K562 (cell line): ENCODE data around the gene LRRC59. TPM values are rescaled to one million over a fixed set of nuclear protein-coding genes. Genes with fewer than 3 reads are reported as not detected.

Experiments
- ATAC-seq: fragments of 200-7000 bp; cut with Tn5 transposase; 3 replicates; pipeline ENCODE4 v1.9.1; 2020; ENCODE audit warnings: moderate library complexity
- BruUV-seq: library from RNA; stranded (reverse); fragments of 400-500 nt; replicated peaks from 2 replicates; lab custom pipeline; 2021; lab: Mats Ljungman, UMichigan
- CTCF ChIA-PET: fragments of 300-600 bp; formaldehyde crosslinking; extraction: SDS; loops from one replicate; lab custom pipeline; 2021; ENCODE audit warnings: low intra/inter-chr PET ratio; lab: Yijun Ruan, JAX
- POLR2A ChIA-PET: fragments of 300-600, 350-650 bp; sonication (Branson Sonifier 250); formaldehyde crosslinking; extraction: SDS; loops from one replicate; lab custom pipeline; 2021; ENCODE audit warnings: antibody characterized with exemption, inconsistent platforms; lab: Yijun Ruan, JAX
- DNase-seq, 4 experiments: peaks; one replicate each; pipeline versions ENCODE4 v3.0.0 to v3.0.0-alpha.2; 2011 to 2018; ENCODE audit warnings: low spot score in 3 of 4, mixed read lengths in 3 of 4; ENCODE audit errors: extremely low read depth in 1 of 4
- FAIRE-seq: peaks from 2 replicates; lab custom pipeline; 2011; peaks lifted over from hg19 to GRCh38; lab: Jason Lieb, UNC
- H2AFZ ChIP-seq: 2 replicates; pipeline ENCODE4 v1.6.0; 2011; ENCODE audit warnings: low read depth, low read length, control low read depth, inconsistent platforms
- H3K27ac ChIP-seq: fragments of 200-600 bp; 3 replicates; pipeline ENCODE4 v1.8.0; 2011; ENCODE audit warnings: low read depth, mild to moderate bottlenecking, control low read depth, inconsistent platforms, low read length, moderate library complexity, mixed read lengths; ENCODE audit errors: extremely low read depth
- H3K27me3 ChIP-seq, 2 experiments: fragments of 300-600 bp in 1 of 2; 2 replicates in 1 of 2; 3 replicates in 1 of 2; pipeline versions ENCODE4 v1.6.0 to v1.8.0; 2011; ENCODE audit warnings: inconsistent platforms in 2 of 2, low read length in 2 of 2, mild to moderate bottlenecking in 1 of 2, mixed read lengths in 1 of 2, moderate library complexity in 1 of 2; ENCODE audit not compliant: control insufficient read depth in 2 of 2, insufficient read depth in 2 of 2
- H3K36me3 ChIP-seq: fragments of 300-600 bp; 3 replicates; pipeline ENCODE4 v1.8.0; 2011; ENCODE audit warnings: mild to moderate bottlenecking, low read length, inconsistent platforms; ENCODE audit not compliant: control insufficient read depth, insufficient read depth
- H3K4me1 ChIP-seq, 2 experiments: fragments of 200-600 bp in 1 of 2; replicated peaks in 1 of 2; 2 replicates in 1 of 2; 3 replicates in 1 of 2; pipeline versions ENCODE4 v1.5.1 to v1.8.0; 2011; ENCODE audit warnings: inconsistent platforms in 2 of 2, low read length in 2 of 2, mild to moderate bottlenecking in 1 of 2, mixed read lengths in 1 of 2, moderate library complexity in 1 of 2; ENCODE audit not compliant: control insufficient read depth in 2 of 2, insufficient read depth in 2 of 2
- H3K4me2 ChIP-seq: 2 replicates; pipeline ENCODE4 v1.6.1; 2011; ENCODE audit warnings: low read length, control low read depth, inconsistent platforms, mixed read lengths; ENCODE audit not compliant: insufficient read depth
- H3K4me3 ChIP-seq: fragments of 200-600 bp; sonication (generic), shearing (Covaris generic); 2 replicates; pipeline ENCODE4 v1.5.1; 2016; ENCODE audit warnings: control low read depth, inconsistent platforms
- H3K79me2 ChIP-seq: fragments of 200-600 bp; 3 replicates; pipeline ENCODE4 v1.8.0; 2011; ENCODE audit warnings: low read length, inconsistent platforms; ENCODE audit not compliant: control insufficient read depth, insufficient read depth
- H3K9ac ChIP-seq, 2 experiments: 2 replicates each; pipeline versions ENCODE4 v1.6.0 to v1.6.1; 2011; ENCODE audit warnings: low read depth in 2 of 2, low read length in 2 of 2, control low read depth in 1 of 2, inconsistent platforms in 1 of 2, mild to moderate bottlenecking in 1 of 2, mixed read lengths in 1 of 2; ENCODE audit not compliant: insufficient read depth in 1 of 2
- H3K9me1 ChIP-seq: one replicate; pipeline ENCODE4 v1.6.0; 2011; ENCODE audit warnings: inconsistent platforms, mild to moderate bottlenecking, low read length, moderate library complexity; ENCODE audit not compliant: control insufficient read depth, insufficient read depth
- H3K9me3 ChIP-seq: replicated peaks from 2 replicates; pipeline ENCODE4 v1.5.1; 2011; ENCODE audit warnings: low read depth, low read length, inconsistent platforms; ENCODE audit not compliant: control insufficient read depth, insufficient read depth
- H4K20me1 ChIP-seq: replicated peaks from 2 replicates; pipeline ENCODE4 v1.6.1; 2011; ENCODE audit warnings: low read length, inconsistent platforms, mixed read lengths; ENCODE audit not compliant: control insufficient read depth, insufficient read depth
- CBX1 ChIP-seq: sonication (generic); IDR thresholded peaks from 2 replicates; pipeline ENCODE4 v1.6.1; 2016; ENCODE audit warnings: antibody characterized with exemption, low read depth, mild to moderate bottlenecking
- ERF ChIP-seq: fragments of 450-650 bp; formaldehyde crosslinking; IDR thresholded peaks from 2 replicates; pipeline ENCODE4 v1.4.0; 2020; ENCODE audit warnings: mild to moderate bottlenecking, mixed read lengths
- FOS ChIP-seq: IDR thresholded peaks from 3 replicates; pipeline ENCODE4 v1.6.1; 2011; ENCODE audit not compliant: insufficient read length; ENCODE audit errors: extremely low read depth
- KDM5B ChIP-seq: fragments of 200-600 bp; sonication (generic); IDR thresholded peaks from 2 replicates; pipeline ENCODE4 v1.6.1; 2012; ENCODE audit warnings: low read depth, mild to moderate bottlenecking, moderate library complexity, low read length, control low read depth, inconsistent platforms; ENCODE audit not compliant: insufficient replicate concordance
- MTA3 ChIP-seq: fragments of 450-650 bp; formaldehyde crosslinking; IDR thresholded peaks from 2 replicates; pipeline ENCODE4 v1.6.1; 2017; ENCODE audit warnings: mild to moderate bottlenecking, borderline replicate concordance
- NONO ChIP-seq, 2 experiments: fragments of 200-400 bp in 1 of 2; fragments of 450-650 bp in 1 of 2; formaldehyde crosslinking in 1 of 2; IDR thresholded peaks; 2 replicates each; pipeline ENCODE4 v1.6.1; 2017; ENCODE audit warnings: low read depth in 2 of 2, mild to moderate bottlenecking in 2 of 2, moderate library complexity in 2 of 2, low read length in 1 of 2
- PHF20 ChIP-seq: fragments of 450-650 bp; IDR thresholded peaks from 2 replicates; pipeline ENCODE4 v1.6.1; 2018; ENCODE audit not compliant: partially characterized antibody
- SMAD4 ChIP-seq: fragments of 250-450 bp; sonication (Bioruptor Pico); conservative IDR thresholded peaks from 2 replicates; pipeline ENCODE4 v1.8.0; 2021; ENCODE audit warnings: inconsistent platforms, mild to moderate bottlenecking, moderate library complexity
- ZNF197 ChIP-seq: fragments of 200-800 bp; sonication (Bioruptor generic); IDR thresholded peaks from 2 replicates; pipeline ENCODE4 v1.6.1; 2016; ENCODE audit warnings: low read depth, missing genetic modification characterization, missing compliant biosample characterization
- ZNF232 ChIP-seq: sonication (generic); formaldehyde crosslinking; IDR thresholded peaks from 2 replicates; pipeline ENCODE4 v1.8.0; 2022; ENCODE audit warnings: mild to moderate bottlenecking, missing genetic modification reagents
- ZNF316 ChIP-seq: fragments of 450-650 bp; IDR thresholded peaks from 2 replicates; pipeline ENCODE4 v1.6.1; 2016
- WGBS: fragments of 100-300 bp; shearing (Covaris generic); methylation state at CpG from one replicate; pipeline ENCODE4 v1.1.6; 2016; ENCODE audit warnings: low coverage, mixed read lengths; ENCODE audit not compliant: insufficient coverage; ENCODE audit errors: missing lambda C conversion rate; 5-methylcytosine and 5-hydroxymethylcytosine counted together
- in situ Hi-C: fragments of 300-500 bp; cut with MboI; formaldehyde crosslinking; loops from 4 replicates; pipeline ENCODE4 v1.15.0; 2018; ENCODE audit warnings: inconsistent platforms, mixed read lengths
- intact Hi-C: fragments of 100-400 bp; cut with micrococcal nuclease; formaldehyde crosslinking; loops from 2 replicates; pipeline ENCODE4 v1.14.2; 2022
- polyA plus RNA-seq, 8 experiments: library from polyadenylated mRNA; depleted of rRNA in 4 of 8; stranded (reverse) in 5 of 8; unstranded in 3 of 8; fragments of >200 nt; fragmentation: Nextera tagmentation in 2 of 8; fragmentation: Illumina TruSeq in 1 of 8; extraction: Ambion mirVana in 2 of 8; extraction: Trizol in 1 of 8; gene quantifications; 2 replicates each; pipeline versions ENCODE4 v1.2.1 to v1.2.3, GENCODE V29; 2011 to 2014; ENCODE audit warnings: inconsistent platforms in 1 of 8, missing spikeins in 1 of 8
- total RNA-seq, 7 experiments: library from RNA; depleted of rRNA in 6 of 7; stranded (reverse); fragments of >200 nt in 6 of 7; fragmentation: Illumina TruSeq in 2 of 7; extraction: Trizol in 2 of 7; gene quantifications; 2 replicates each; pipeline versions ENCODE4 v1.2.1 to v1.2.3, GENCODE V29; 2011 to 2021; ENCODE audit warnings: low replicate concordance in 1 of 7
- TF ChIP-seq, protein P1 (sequence below): fragments of 450-650 bp; IDR thresholded peaks from 2 replicates; pipeline ENCODE4 v1.6.1; 2016; ENCODE audit warnings: antibody characterized with exemption
- TF ChIP-seq, protein P2 (sequence below): sonication (generic); formaldehyde crosslinking; IDR thresholded peaks from 2 replicates; pipeline ENCODE4 v1.9.0; 2022; ENCODE audit warnings: mild to moderate bottlenecking, missing genetic modification reagents
- TF ChIP-seq, protein P3 (sequence below): sonication (generic); formaldehyde crosslinking; IDR thresholded peaks from 2 replicates; pipeline ENCODE4 v1.8.0; 2022; ENCODE audit warnings: missing genetic modification reagents, mild to moderate bottlenecking, moderate library complexity, borderline replicate concordance
- TF ChIP-seq, protein P4 (sequence below), 2 experiments: IDR thresholded peaks; 2 replicates each; pipeline ENCODE4 v1.6.1; 2011; ENCODE audit warnings: borderline replicate concordance in 1 of 2, control low read depth in 1 of 2, low read depth in 1 of 2, low read length in 1 of 2, mild to moderate bottlenecking in 1 of 2, mixed read lengths in 1 of 2, moderate library complexity in 1 of 2; ENCODE audit not compliant: insufficient read depth in 1 of 2, insufficient read length in 1 of 2, poor library complexity in 1 of 2, severe bottlenecking in 1 of 2; ENCODE audit errors: extremely low read depth in 1 of 2

Gene LRRC59
- total and polyA plus RNA-seq, 9 of the 15 experiments (the other 6 are each of a cell fraction or from before 2014, with no cell fraction given), result 27.8 to 244 (median 154) TPM

DNA sequence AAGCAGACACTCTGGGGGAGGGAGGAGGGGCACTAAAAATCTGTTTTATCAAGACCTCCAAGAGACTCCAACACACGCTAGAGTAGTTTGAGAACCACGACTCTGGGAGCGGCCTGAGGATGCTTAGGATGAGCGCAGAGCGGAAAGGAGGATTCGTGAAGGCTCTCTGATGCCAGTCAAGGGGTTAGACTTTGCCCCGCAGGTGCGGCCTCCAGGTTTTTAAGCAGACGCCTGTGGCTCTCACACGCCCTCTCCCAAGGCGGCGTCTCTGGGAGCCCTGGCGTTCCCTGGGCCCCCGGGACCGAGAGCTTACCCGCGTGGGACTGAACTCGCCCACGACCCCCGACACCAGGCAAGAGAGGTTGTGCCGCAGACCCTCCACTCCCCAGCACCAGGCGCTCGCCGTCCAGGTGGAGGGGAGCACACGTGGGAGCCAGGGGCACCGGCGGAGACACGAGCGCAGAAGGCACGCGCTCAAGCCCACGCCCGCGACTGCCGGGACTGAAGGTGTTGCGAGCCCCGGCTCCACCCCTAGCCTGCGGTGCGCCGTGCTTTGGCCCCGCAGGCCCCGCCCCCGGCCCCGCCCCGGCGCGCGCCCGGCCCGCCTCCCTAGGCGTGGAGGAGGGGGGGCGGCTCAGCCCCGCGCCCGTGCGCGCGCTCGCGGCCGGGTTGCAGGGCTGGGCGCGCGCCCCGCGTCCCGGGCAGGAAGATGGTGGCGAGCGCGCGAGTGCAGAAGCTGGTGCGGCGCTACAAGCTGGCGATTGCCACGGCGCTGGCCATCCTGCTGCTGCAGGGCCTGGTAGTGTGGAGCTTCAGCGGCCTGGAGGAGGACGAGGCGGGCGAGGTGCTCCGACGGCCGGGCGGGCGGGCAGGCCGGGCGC lies 51.7 kb downstream of the LRRC59 start, which contains the start of gene XYLT2:
Gene XYLT2 (plus strand): TSS at position 695 of the 881 bp plus-strand sequence. CDS start 15 bp downstream, at position 710.
- intact Hi-C loops (no loop called here), in situ Hi-C loops (no loop called here)
- Histone ChIP-seq H2AFZ (peak within 1 kb of the TSS; percentile 99), H3K4me2 (peak within 1 kb of the TSS; percentile 90), H3K27me3 (no peaks in the 10 kb centered on the region), H3K4me3 (peak within 1 kb of the TSS; percentile 81), H3K27ac (peak within 1 kb of the TSS; percentile 66), H3K9me3 (peaks cover 6% of the 10 kb centered on the region), H3K4me1 (peaks cover 8 to 29% of the 10 kb centered on the region in 2 experiments; a peak in 4 of 5 replicates), H3K9me1 (peaks cover 3% of the 10 kb centered on the region), H3K79me2 (peaks cover 18% of the 10 kb centered on the region), H3K9ac (peak within 1 kb of the TSS; percentile 65 to 94), H3K36me3 (no peaks in the 10 kb centered on the region), H4K20me1 (no peaks in the 10 kb centered on the region; the same call in 1 of the 2 replicates)
- 5% methylated on average over 53 of the region's 87 CpGs for WGBS
- POLR2A ChIA-PET, result interaction anchor here (0.6 to 1.2 kb wide), 7 partner anchors 10 to 231 kb away, joined by 3 to 6 read pairs (median 4); no protein-coding TSS in a partner anchor
- ATAC-seq, result peak; percentile 94
- BruUV-seq, result TSS peak; percentile 76
- no peak for FAIRE-seq
- CTCF ChIA-PET, result no interaction called here
- DNase-seq, result peak; percentile 91 to 97 (median 97)
- TF ChIP-seq, protein P1, sequence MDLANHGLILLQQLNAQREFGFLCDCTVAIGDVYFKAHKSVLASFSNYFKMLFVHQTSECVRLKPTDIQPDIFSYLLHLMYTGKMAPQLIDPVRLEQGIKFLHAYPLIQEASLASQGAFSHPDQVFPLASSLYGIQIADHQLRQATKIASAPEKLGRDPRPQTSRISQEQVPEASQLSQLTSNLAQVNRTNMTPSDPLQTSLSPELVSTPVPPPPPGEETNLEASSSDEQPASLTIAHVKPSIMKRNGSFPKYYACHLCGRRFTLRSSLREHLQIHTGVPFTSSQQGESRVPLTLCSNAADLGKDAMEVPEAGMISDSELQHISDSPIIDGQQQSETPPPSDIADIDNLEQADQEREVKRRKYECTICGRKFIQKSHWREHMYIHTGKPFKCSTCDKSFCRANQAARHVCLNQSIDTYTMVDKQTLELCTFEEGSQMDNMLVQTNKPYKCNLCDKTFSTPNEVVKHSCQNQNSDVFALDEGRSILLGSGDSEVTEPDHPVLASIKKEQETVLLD, result peak; percentile 37; the same call in 1 of the 2 replicates
- TF ChIP-seq NONO (IDR thresholded peaks at IDR 0.05; ENCODE audit: low read depth in 2 of 2, low read length in 1 of 2) (peak; percentile 38 to 63; a peak in 2 of 4 replicates), ZNF316 (no peak), ZNF197 (CRISPR knock-in tag) (peak; percentile 96), MTA3 (peak; percentile 60; the same call in 1 of the 2 replicates), CBX1 (0 out of 2 replicates have a peak, but pooled peaks have one; percentile 9), KDM5B (peak; percentile 73), ZNF232 (0 out of 2 replicates have a peak, but pooled peaks have one; percentile 22), ERF (0 out of 2 replicates have a peak, but pooled peaks have one; percentile 76), FOS (no peak), PHF20 (peak; percentile 64), SMAD4 (peak; percentile 67; the same call in 1 of the 2 replicates)
- TF ChIP-seq, protein P2, sequence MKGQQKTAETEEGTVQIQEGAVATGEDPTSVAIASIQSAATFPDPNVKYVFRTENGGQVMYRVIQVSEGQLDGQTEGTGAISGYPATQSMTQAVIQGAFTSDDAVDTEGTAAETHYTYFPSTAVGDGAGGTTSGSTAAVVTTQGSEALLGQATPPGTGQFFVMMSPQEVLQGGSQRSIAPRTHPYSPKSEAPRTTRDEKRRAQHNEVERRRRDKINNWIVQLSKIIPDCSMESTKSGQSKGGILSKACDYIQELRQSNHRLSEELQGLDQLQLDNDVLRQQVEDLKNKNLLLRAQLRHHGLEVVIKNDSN (CRISPR knock-in tag), result peak; percentile 41; the same call in 1 of the 2 replicates
- TF ChIP-seq, protein P3, sequence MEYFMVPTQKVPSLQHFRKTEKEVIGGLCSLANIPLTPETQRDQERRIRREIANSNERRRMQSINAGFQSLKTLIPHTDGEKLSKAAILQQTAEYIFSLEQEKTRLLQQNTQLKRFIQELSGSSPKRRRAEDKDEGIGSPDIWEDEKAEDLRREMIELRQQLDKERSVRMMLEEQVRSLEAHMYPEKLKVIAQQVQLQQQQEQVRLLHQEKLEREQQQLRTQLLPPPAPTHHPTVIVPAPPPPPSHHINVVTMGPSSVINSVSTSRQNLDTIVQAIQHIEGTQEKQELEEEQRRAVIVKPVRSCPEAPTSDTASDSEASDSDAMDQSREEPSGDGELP, result peak; percentile 55; the same call in 1 of the 2 replicates
- TF ChIP-seq, protein P4, sequence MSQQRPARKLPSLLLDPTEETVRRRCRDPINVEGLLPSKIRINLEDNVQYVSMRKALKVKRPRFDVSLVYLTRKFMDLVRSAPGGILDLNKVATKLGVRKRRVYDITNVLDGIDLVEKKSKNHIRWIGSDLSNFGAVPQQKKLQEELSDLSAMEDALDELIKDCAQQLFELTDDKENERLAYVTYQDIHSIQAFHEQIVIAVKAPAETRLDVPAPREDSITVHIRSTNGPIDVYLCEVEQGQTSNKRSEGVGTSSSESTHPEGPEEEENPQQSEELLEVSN (IDR thresholded peaks at IDR 0.05; ENCODE audit: borderline replicate concordance in 1 of 2, extremely low read depth in 1 of 2, insufficient read depth in 1 of 2, insufficient read length in 1 of 2, low read depth in 1 of 2, low read length in 1 of 2, poor library complexity in 1 of 2, severe bottlenecking in 1 of 2), result peak; percentile 79 to 96
